22Rv1 (cell line): Measurements from ENCODE around the gene LSS.

ENCODE experiments used
- ZFX ChIP-seq: fragments of 450-650 bp; IDR thresholded peaks from 2 replicates; pipeline ENCODE4 v1.6.1; 2017; ENCODE audit warnings: antibody characterized with exemption, borderline replicate concordance
- TF ChIP-seq, protein P1 (sequence below): fragments of 450-650 bp; IDR thresholded peaks from 2 replicates; pipeline ENCODE4 v1.5.1; 2017; ENCODE audit warnings: mild to moderate bottlenecking

DNA sequence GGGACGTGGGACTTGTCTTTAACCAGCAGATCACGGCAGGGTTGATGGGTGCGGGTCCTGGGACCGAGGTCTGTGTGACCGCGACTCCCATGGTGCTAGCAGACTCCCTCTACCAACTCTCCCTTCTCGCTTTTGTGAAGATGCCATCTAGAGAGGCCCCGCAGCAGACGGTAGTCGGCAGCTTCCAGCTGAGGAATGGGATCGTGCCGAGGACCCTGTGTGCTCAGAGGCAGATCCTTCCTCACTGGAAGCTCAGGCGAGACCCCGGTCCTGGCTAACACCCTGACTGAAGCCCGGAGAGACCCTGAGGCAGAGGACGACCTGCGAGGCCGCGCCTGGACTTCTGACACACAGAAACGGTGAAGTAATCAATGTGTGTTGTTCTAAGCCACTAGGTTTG, 31.8 kb downstream of the LSS start:
- TF ChIP-seq, protein P1, sequence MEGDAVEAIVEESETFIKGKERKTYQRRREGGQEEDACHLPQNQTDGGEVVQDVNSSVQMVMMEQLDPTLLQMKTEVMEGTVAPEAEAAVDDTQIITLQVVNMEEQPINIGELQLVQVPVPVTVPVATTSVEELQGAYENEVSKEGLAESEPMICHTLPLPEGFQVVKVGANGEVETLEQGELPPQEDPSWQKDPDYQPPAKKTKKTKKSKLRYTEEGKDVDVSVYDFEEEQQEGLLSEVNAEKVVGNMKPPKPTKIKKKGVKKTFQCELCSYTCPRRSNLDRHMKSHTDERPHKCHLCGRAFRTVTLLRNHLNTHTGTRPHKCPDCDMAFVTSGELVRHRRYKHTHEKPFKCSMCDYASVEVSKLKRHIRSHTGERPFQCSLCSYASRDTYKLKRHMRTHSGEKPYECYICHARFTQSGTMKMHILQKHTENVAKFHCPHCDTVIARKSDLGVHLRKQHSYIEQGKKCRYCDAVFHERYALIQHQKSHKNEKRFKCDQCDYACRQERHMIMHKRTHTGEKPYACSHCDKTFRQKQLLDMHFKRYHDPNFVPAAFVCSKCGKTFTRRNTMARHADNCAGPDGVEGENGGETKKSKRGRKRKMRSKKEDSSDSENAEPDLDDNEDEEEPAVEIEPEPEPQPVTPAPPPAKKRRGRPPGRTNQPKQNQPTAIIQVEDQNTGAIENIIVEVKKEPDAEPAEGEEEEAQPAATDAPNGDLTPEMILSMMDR, result no peak
- TF ChIP-seq ZFX, result no peak
